HEK293T (cell line): Measurements from ENCODE around the gene GSTP1.

Experiments
- CTCF ChIA-PET: fragments of 350-600 bp; formaldehyde crosslinking; extraction: SDS; loops from one replicate; lab custom pipeline; 2021; ENCODE audit warnings: antibody characterized with exemption, inconsistent platforms; lab: Yijun Ruan, JAX
- POLR2A ChIA-PET: fragments of 350-600 bp; formaldehyde crosslinking; extraction: SDS; loops from one replicate; lab custom pipeline; 2020; ENCODE audit warnings: antibody characterized with exemption, inconsistent platforms; lab: Yijun Ruan, JAX
- DNase-seq: peaks from one replicate; pipeline ENCODE4 v3.0.0; 2012; ENCODE audit warnings: mixed read lengths; ENCODE audit errors: extremely low spot score
- ARNT ChIP-seq: fragments of 450-650 bp; IDR thresholded peaks from 2 replicates; pipeline ENCODE4 v1.6.1; 2017; ENCODE audit warnings: mild to moderate bottlenecking
- BHLHE40 ChIP-seq: fragments of 450-650 bp; IDR thresholded peaks from 2 replicates; pipeline ENCODE4 v1.6.1; 2016; ENCODE audit warnings: mild to moderate bottlenecking, moderate library complexity, borderline replicate concordance
- CTBP1 ChIP-seq: fragments of 450-650 bp; IDR thresholded peaks from 2 replicates; pipeline ENCODE4 v1.6.1; 2016; ENCODE audit warnings: borderline replicate concordance
- ELF4 ChIP-seq: fragments of 450-650 bp; IDR thresholded peaks from 2 replicates; pipeline ENCODE4 v1.6.1; 2017; ENCODE audit warnings: antibody characterized with exemption
- FOXA1 ChIP-seq: fragments of 450-650 bp; IDR thresholded peaks from 2 replicates; pipeline ENCODE4 v1.6.1; 2016; ENCODE audit warnings: mild to moderate bottlenecking
- FOXK2 ChIP-seq: fragments of 450-650 bp; IDR thresholded peaks from 2 replicates; pipeline ENCODE4 v1.6.1; 2016; ENCODE audit warnings: mild to moderate bottlenecking
- FOXM1 ChIP-seq: fragments of 450-650 bp; IDR thresholded peaks from 2 replicates; pipeline ENCODE4 v1.6.1; 2017; ENCODE audit warnings: mild to moderate bottlenecking, borderline replicate concordance
- HDGF ChIP-seq: fragments of 450-650 bp; IDR thresholded peaks from 2 replicates; pipeline ENCODE4 v1.6.1; 2017; ENCODE audit warnings: antibody characterized with exemption, borderline replicate concordance
- L3MBTL2 ChIP-seq: fragments of 450-650 bp; conservative IDR thresholded peaks from 2 replicates; pipeline ENCODE4 v1.6.1; 2016; ENCODE audit warnings: mild to moderate bottlenecking
- LEF1 ChIP-seq: fragments of 450-650 bp; IDR thresholded peaks from 2 replicates; pipeline ENCODE4 v1.6.1; 2017; ENCODE audit warnings: mild to moderate bottlenecking, borderline replicate concordance
- NFRKB ChIP-seq: fragments of 450-650 bp; IDR thresholded peaks from 2 replicates; pipeline ENCODE4 v1.6.1; 2016; ENCODE audit warnings: mild to moderate bottlenecking, moderate library complexity
- SP1 ChIP-seq: fragments of 450-650 bp; IDR thresholded peaks from 2 replicates; pipeline ENCODE4 v1.6.1; 2017
- SUZ12 ChIP-seq: fragments of 450-650 bp; IDR thresholded peaks from 2 replicates; pipeline ENCODE4 v1.6.1; 2016; ENCODE audit warnings: mild to moderate bottlenecking
- TARDBP ChIP-seq: fragments of 450-650 bp; IDR thresholded peaks from 2 replicates; pipeline ENCODE4 v1.6.1; 2016
- ZNF384 ChIP-seq: fragments of 450-650 bp; IDR thresholded peaks from 2 replicates; pipeline ENCODE4 v1.6.1; 2016
- TF ChIP-seq, protein P1 (sequence below): fragments of 450-650 bp; IDR thresholded peaks from 2 replicates; pipeline ENCODE4 v1.6.1; 2016

Gene GSTP1

DNA sequence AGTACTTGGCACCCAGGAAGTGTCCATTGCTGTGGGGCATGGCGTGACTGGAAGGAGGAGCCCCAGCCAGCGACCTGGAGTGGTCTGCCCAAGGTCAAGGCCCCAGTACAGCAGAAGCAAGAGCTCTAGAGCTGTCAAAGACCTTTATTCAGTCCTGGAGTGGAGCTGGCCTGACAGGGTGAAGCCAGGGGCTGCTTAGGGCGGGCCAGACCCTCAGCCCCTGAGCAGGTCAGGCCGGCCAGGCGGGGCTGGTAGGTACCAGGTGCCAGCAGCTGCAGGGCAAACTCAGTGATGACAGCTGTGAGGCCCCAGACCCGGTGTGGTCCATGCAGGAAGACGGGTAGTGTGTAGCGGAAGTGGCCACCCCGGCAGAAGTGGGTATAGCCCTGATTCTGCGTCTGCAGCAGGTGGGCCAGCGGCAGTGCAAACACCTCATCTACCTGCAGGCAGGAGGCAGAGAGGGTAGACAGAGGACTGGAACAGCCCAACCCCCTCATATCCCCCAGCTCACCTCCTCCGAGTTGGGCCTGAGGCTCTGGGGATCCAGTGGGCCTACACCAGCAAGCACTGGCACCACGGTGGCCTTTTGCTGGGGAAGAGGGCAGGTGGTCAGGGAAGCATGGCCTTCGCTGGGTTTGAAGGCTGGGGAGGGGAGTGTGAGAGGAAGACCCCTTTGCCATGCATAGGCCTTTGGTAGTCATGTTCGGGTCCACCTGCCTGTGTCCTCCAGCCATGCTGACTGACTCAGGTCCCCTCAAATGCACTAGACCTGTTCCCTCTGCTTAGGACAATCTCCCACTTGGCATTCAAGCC lies 44.4 kb downstream of the GSTP1 start:
- DNase-seq: no peak
- TF ChIP-seq FOXK2: no peak
- TF ChIP-seq, protein P1, sequence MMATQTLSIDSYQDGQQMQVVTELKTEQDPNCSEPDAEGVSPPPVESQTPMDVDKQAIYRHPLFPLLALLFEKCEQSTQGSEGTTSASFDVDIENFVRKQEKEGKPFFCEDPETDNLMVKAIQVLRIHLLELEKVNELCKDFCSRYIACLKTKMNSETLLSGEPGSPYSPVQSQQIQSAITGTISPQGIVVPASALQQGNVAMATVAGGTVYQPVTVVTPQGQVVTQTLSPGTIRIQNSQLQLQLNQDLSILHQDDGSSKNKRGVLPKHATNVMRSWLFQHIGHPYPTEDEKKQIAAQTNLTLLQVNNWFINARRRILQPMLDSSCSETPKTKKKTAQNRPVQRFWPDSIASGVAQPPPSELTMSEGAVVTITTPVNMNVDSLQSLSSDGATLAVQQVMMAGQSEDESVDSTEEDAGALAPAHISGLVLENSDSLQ: no peak
- TF ChIP-seq HDGF: no peak
- no peak for TF ChIP-seq LEF1
- POLR2A ChIA-PET: interaction anchor here (1.3 kb wide), 1 partner anchor 15 kb away, joined by 3 read pairs; no protein-coding TSS in a partner anchor
- CTCF ChIA-PET: interaction anchor here (1.5 to 3.4 kb wide), 5 partner anchors 8 to 37 kb away, joined by 3 to 15 read pairs (median 10); partner anchors contain the start of gene ACY3

DNA sequence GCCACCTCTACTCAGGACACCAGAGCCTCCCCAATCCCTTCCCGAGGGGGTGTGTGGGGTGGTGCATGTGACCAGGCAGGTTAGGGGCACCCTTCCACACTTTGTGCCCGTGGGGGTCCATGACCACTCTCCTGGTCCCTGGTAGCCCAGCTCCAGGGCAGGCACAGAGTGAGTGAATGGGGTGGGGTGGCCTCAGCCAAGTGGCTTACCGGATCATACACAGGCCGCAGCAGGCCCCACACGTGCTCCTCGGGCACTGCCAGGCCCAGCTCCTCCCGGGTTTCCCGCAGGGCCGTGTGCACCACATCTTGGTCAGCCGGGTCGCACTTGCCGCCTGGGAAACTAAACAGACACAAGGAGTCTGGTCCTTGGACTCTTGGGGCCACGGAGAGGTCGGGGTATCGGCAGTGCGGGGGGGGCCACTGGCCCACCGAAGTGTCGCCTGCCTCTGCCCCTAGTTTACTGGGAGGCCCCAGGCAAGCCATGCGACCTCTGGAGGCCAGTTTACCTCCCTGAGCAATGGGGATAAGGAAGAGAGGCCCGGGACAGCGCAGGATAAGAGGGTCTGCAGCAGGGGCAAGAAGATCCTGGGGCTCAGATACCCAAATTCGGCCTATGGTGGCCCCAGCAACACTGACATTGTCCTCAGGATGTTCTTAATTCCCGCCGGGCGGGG lies 45.2 kb downstream of the GSTP1 start:
- CTCF ChIA-PET: interaction anchor here (1.0 to 3.4 kb wide), 10 partner anchors 8 to 62 kb away, joined by 3 to 15 read pairs (median 5); partner anchors contain the start of genes ACY3 and TBX10
- POLR2A ChIA-PET: interaction anchor here (0.6 to 1.0 kb wide), 2 partner anchors 14 to 23 kb away, joined by 3 read pairs; no protein-coding TSS in a partner anchor
- TF ChIP-seq, protein P1: no peak
- TF ChIP-seq SP1 (no peak), FOXK2 (no peak), HDGF (no peak), TARDBP (no peak), L3MBTL2 (no peak), ZNF384 (no peak), ARNT (no peak), FOXA1 (no peak)
- no peak for DNase-seq

- DNase-seq: peak; percentile 77
- TF ChIP-seq TARDBP (peak; percentile 57; the same call in 1 of the 2 replicates), L3MBTL2 (peak; percentile 92), ARNT (no peak), FOXM1 (no peak)
- ChIA-PET POLR2A (interaction anchor here (0.6 to 1.3 kb wide), 4 partner anchors 8 to 30 kb away, joined by 3 to 5 read pairs (median 3); no protein-coding TSS in a partner anchor), CTCF (interaction anchor here (0.9 to 3.4 kb wide), 15 partner anchors 9 to 162 kb away, joined by 3 to 15 read pairs (median 4); partner anchors contain the start of genes ACY3 and TBX10)
These were observed 46.0 kb downstream of the GSTP1 start, which contains the start of gene NUDT8 for GRCh38 chr11:67629386-67630227. Gene NUDT8, minus strand, starts transcription at chr11:67629937. Its CDS starts 26 bp downstream, at chr11:67629911.

GRCh38 chr11:67630228-67630942 lies 46.8 kb downstream of the GSTP1 start:
- no peak for TF ChIP-seq SUZ12
- CTCF ChIA-PET: interaction anchor here (0.6 to 3.4 kb wide), 14 partner anchors 9 to 162 kb away, joined by 3 to 15 read pairs (median 4); partner anchors contain the start of genes ACY3 and TBX10
- POLR2A ChIA-PET: interaction anchor here (1.0 to 1.3 kb wide), 2 partner anchors 9 to 29 kb away, joined by 3 to 5 read pairs; no protein-coding TSS in a partner anchor
- peak; percentile 99 for DNase-seq

GRCh38 chr11:67630943-67631331 lies 47.3 kb downstream of the GSTP1 start:
- no peak for DNase-seq
- ChIA-PET CTCF (interaction anchor here (0.6 to 3.4 kb wide), 7 partner anchors 14 to 119 kb away, joined by 3 to 15 read pairs (median 4); partner anchors contain the start of gene ACY3), POLR2A (interaction anchor here (1.3 kb wide), 1 partner anchor 28 kb away, joined by 5 read pairs; no protein-coding TSS in a partner anchor)
- TF ChIP-seq NFRKB: no peak
- no peak for TF ChIP-seq CTBP1
- TF ChIP-seq SUZ12: no peak
- no peak for TF ChIP-seq FOXA1
- no peak for TF ChIP-seq ZNF384
- TF ChIP-seq LEF1: no peak

DNA sequence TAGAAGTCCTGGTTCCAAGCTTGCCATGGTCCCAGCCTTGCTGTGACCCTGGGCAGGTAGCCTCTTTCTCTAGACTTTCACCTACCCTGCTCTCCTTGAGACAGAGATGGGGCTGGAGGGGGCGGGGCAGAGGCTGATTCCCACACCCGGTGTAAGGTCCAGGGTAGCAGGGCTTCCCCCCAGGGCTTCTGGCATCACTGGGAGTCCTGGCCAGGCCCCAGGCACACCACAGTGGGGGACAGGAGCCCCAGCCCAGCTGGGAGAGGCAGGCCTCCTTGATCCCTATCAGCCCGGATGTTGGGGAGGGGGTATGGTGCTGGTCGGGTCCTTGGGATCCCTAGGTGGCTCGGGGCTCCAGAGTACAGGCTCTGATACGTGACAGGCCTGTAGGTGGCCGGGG lies 47.8 kb downstream of the GSTP1 start:
- no peak for DNase-seq
- ChIA-PET POLR2A (no interaction called here), CTCF (interaction anchor here (3.4 kb wide), 1 partner anchor 20 kb away, joined by 10 read pairs; the partner anchor contains the start of gene ACY3)
- TF ChIP-seq BHLHE40 (no peak), HDGF (no peak), L3MBTL2 (no peak), NFRKB (no peak), FOXM1 (no peak), ELF4 (no peak), LEF1 (no peak), SUZ12 (no peak), SP1 (no peak), FOXA1 (no peak), ARNT (no peak), FOXK2 (no peak), CTBP1 (no peak), ZNF384 (no peak)
- TF ChIP-seq, protein P1: no peak
